HG02884 (cell line): ENCODE measurements around the gene TEX29.

Source experiments
- ATAC-seq: cut with Tn5 transposase; IDR thresholded peaks from one replicate; pipeline ENCODE4 v1.9.1; 2021; ENCODE audit warnings: mild to moderate bottlenecking, moderate library complexity; ENCODE audit not compliant: unreplicated experiment

The TEX29 gene

GRCh38 chr13:111322001-111322915 is 1.8 kb downstream of the TEX29 start:
- no peak for ATAC-seq

DNA sequence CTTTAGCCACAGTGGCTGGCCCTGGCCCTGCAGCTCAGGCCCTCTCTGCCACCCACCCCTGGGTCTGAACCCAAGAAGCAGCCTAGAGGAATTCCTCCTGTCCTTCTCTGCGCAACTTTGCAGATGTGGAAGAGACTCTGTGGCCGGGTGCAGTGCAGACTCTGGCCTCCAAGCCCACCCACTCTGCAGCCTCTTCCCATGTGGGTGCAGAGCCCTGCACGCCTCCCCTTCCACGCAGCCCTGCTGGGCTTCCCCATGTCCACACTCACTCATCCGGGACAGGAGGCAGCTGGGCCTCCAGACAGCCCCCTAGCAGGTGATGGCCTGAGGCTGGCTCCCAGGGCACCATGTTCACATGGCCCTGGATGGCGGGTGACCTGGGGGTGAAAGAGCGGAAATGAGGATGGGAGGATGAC is 2.5 kb downstream of the TEX29 start:
- no peak for ATAC-seq

DNA sequence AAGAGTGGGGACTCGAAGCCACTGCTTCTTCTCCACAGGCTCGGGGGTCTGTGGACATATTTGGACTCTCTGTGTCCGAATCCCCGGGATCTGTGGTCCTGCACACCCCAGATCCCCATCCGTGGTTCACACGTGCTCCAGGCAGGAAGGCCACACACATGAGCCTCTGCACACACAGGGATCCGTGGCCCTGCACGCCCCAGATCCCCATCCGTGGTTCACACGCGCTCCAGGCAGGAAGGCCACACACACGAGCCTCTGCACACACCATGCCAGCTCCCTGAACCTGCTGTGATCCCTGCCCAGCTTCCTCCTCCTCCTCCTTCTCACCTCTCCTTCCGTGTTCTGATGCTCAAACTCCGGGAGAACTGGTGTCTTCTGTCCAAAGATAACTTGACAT is 3.1 kb downstream of the TEX29 start:
- ATAC-seq = no peak

DNA sequence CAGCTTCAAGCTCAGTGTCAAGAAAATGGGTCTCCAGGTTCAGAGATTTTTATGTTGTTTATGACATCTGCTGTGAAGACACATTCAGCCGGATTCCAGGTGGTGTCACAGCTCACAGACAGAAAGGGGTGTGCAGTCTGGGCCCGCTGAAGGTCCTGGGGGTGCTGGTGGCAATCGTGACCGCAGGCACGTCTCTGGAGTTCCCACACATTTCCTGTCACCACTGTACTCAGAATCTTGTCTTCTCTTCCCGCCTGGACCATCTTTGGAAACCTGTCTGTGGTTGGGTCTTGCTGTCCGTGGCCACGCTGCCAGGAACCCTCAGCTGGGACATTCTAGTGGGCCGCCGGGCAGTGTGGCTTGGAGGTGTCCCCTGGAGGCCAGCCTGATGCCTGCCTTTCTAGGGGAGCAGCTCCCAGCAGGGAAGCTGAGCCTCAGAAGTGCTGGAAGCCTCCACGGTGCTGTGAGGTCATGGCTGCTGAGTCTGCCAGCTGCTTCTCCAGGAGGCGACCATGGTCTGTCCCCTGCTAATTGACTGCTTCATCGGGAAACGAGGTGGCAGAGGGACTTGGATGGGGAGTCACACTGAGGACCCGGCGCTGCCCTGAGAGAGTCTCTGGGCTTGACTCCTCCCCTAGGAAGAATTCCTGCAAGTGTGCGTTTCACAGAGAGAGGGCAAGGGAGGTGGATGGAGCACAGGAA is 3.7 kb downstream of the TEX29 start:
- ATAC-seq = no peak

- ATAC-seq = no peak
Observed at GRCh38 chr13:111324736-111325135, 4.3 kb downstream of the TEX29 start.

DNA sequence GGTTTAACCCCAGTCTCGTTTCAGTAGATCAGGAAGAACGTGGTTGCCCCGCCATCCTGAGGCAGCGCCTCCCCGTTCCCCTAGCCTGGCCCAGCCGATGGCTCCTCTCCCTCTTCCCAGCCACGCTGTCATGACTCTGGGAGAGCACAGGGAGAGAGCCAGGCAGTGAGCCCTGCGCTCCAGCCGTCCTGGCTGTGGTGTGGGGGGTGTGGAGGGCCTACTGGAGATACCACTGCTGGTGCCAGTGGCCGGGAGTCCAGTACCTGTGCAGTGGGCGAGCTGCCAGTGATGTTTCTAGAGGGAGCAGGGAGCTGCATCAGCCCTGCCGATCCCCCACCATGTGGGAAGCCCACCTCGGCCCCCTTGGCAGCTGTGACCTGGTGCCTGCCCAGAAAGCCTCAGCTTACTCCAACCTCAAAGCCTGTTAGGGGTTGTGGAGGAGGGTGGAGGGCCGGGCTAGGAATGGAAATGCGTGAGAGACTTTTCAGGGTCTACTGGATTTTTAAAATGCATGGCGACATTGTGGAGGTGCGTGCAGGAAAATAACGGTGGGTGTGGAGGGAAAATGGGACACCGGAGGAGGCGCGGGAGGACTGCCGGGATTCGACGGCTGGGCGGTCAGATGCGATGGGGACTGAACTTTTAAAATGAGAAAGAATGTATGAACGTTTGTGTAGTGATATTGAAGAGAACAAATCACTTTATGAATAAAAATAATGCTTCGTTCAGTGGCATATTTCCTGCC is 4.9 kb downstream of the TEX29 start:
- ATAC-seq = no peak

GRCh38 chr13:111325941-111326620 is 5.6 kb downstream of the TEX29 start:
- ATAC-seq = no peak

- ATAC-seq = no peak
Observed at GRCh38 chr13:111326621-111326965, 6.2 kb downstream of the TEX29 start.

- no peak for ATAC-seq
Observed at GRCh38 chr13:111326981-111327642, 6.7 kb downstream of the TEX29 start.

GRCh38 chr13:111327730-111328573 is 7.5 kb downstream of the TEX29 start:
- no peak for ATAC-seq

- no peak for ATAC-seq
Observed at GRCh38 chr13:111328574-111329410, 8.3 kb downstream of the TEX29 start.

GRCh38 chr13:111329641-111330040 is 9.2 kb downstream of the TEX29 start:
- ATAC-seq = no peak

GRCh38 chr13:111330066-111330610 is 9.7 kb downstream of the TEX29 start:
- no peak for ATAC-seq

DNA sequence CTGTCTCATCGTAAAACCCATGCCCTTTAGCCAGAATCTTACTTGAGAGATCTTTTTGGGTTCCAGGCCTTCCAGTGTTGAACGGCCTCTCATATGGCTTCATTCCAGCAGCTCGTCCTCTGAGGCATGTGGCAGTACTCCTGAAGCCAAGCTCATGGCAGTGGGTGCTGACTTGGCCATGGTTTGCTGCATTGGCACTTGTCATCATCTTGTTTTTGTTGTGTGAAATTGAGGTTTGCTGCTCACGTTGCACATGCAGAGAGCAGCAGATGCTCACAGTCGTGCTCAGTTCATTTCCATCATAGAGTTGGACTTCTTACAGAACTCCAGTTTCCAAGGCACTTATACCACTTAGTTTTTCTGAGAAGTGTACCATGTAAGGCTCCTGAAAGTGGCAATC is 14.9 kb downstream of the TEX29 start:
- ATAC-seq = no peak

GRCh38 chr13:111336666-111337065 is 16.2 kb downstream of the TEX29 start:
- no peak for ATAC-seq

DNA sequence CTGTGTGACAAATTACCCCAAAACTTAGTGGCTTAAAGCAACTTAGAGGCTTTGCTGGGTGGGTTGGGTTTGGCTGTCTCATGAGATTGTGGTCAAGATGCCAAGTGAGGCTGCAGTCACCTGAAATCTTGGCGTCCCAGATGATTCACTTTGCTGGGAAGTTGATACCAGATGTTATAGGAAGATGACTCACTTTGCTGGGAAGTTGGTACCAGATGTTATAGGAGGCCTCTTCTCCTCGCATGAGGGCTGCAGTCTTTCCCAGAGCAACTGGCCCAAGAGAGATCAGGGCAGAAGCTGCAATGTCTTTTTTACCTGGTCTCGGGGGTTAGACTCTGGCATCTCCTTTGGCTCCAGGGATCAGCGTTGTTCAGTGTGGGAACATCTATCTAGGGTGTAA is 16.8 kb downstream of the TEX29 start:
- ATAC-seq = no peak

DNA sequence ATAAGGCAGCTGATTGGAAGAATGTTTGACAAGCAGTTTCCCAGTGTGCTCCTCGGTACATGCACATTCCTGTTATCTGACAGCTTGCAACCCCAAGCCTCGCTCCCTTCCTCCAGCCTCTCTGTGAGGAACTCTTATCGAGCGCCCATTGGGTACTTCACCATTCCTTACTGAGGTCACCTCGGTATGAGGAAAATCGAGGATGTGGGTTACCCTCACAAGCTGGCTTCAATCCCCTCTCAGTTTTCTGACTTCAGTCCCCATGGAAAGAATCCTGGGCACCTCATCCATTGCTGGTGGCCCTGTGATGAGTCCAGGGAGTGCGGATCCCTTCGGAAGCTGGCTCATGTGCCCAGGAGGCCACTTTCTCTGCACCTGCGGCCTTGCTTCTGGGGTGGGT is 17.3 kb downstream of the TEX29 start:
- no peak for ATAC-seq

GRCh38 chr13:111338841-111339240 is 18.4 kb downstream of the TEX29 start:
- no peak for ATAC-seq
